Mucosa of descending colon (tissue), 3 donors: ENCODE results near the gene NCMAP. TPM values are rescaled to one million over a fixed set of nuclear protein-coding genes. Genes with fewer than 3 reads are reported as not detected.

Experiments used
- ATAC-seq: fragments of 200-7000 bp; cut with Tn5 transposase; one replicate; pipeline ENCODE4 v1.9.1; 2020; ENCODE audit warnings: mild to moderate bottlenecking, moderate library complexity
- DNase-seq, 3 donors: peaks; one replicate each; pipeline ENCODE4 v3.0.0-alpha.2; 2020
- H3K36me3 ChIP-seq: fragments of 200-600 bp; one replicate; pipeline ENCODE4 v1.8.0; 2021; ENCODE audit warnings: low read depth, mild to moderate bottlenecking
- H3K4me1 ChIP-seq: fragments of 200-600 bp; one replicate; pipeline ENCODE4 v1.8.0; 2021; ENCODE audit warnings: low read depth, mild to moderate bottlenecking
- H3K4me3 ChIP-seq: fragments of 200-600 bp; one replicate; pipeline ENCODE4 v1.8.0; 2021; ENCODE audit warnings: mild to moderate bottlenecking
- H3K9me3 ChIP-seq: fragments of 200-600 bp; one replicate; pipeline ENCODE4 v1.8.0; 2021; ENCODE audit warnings: mild to moderate bottlenecking
- intact Hi-C, 2 donors: fragments of 100-400 bp; cut with DNase I in 1 of 2; cut with micrococcal nuclease in 1 of 2; formaldehyde crosslinking; loops; one replicate each; pipeline versions ENCODE4 v1.11.0 to v1.11.1; 2022; cut with DNase I, micrococcal nuclease
- total RNA-seq, 3 donors: library from RNA; stranded (reverse); fragmentation: NEBNext Ultra II Directional in 2 of 3; extraction: Animal tissue kit (Norgen Biotek cat#: 25700) in 2 of 3; gene quantifications; one replicate each; pipeline versions ENCODE4 v1.2.1 to v1.2.4, GENCODE V29; 2021 to 2023
- TF ChIP-seq, protein P1 (sequence below): fragments of 200-600 bp; IDR thresholded peaks from one replicate; pipeline ENCODE4 v1.8.0; 2022; ENCODE audit warnings: antibody characterized with exemption, mild to moderate bottlenecking
- donor health status: DM: no; HTN: no; CAD: no; lungs with moderate emphysema.
- donor health status: DM: no; HTN: no; CAD: no.
- donor health status: DM: no; HTN: yes; CAD: no.

NCMAP gene
- total RNA-seq, 3 donors from 2014 or later: 0.60 to 1.9 (median 1.9) TPM

DNA sequence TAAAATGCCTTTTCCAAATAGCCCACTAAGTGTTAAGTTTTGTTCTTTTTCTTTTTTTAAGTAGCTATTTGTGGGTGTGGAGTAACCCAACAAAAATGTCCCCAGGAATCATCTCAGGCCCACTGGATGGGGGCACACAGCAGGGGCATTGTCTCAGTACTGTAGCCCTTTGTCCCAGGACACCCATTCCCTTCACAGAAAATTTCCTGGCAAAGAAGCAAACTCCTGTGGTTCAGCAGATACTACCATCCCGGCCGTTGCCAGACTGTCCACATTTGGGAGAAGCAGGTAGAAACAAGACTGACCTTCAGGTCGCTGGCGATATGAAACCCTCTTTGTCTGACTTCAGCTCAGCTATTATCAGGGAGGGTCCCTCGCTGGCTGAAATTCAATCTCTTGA is 63.5 kb downstream of the NCMAP start:
- no peak for ATAC-seq
- intact Hi-C loops: no loop called here
- Histone ChIP-seq H3K9me3 (no peaks in the 10 kb centered on the region), H3K4me3 (no peak overlapping the region), H3K36me3 (no peaks in the 10 kb centered on the region), H3K4me1 (no peaks in the 10 kb centered on the region)
- no peak for DNase-seq
- TF ChIP-seq, protein P1, sequence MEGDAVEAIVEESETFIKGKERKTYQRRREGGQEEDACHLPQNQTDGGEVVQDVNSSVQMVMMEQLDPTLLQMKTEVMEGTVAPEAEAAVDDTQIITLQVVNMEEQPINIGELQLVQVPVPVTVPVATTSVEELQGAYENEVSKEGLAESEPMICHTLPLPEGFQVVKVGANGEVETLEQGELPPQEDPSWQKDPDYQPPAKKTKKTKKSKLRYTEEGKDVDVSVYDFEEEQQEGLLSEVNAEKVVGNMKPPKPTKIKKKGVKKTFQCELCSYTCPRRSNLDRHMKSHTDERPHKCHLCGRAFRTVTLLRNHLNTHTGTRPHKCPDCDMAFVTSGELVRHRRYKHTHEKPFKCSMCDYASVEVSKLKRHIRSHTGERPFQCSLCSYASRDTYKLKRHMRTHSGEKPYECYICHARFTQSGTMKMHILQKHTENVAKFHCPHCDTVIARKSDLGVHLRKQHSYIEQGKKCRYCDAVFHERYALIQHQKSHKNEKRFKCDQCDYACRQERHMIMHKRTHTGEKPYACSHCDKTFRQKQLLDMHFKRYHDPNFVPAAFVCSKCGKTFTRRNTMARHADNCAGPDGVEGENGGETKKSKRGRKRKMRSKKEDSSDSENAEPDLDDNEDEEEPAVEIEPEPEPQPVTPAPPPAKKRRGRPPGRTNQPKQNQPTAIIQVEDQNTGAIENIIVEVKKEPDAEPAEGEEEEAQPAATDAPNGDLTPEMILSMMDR: no peak

DNA sequence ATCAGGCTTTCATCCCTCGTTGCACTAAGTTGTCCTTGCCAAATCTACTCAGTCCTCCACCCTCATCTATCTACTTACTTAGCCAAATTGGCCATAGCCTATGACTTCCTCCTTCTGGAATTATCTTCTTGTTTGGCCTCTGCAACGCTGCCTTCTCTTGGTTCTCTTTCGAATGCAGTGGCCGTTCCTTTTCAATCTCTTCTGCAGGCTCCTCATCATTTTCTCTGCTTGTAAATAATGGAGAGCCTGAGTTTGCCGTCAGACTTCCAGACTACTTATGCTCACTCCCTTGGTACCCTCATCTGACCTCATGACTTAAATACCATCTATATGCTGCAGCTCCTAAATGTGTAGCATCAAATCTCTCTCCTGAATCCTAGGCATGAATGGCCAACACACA is 64.8 kb downstream of the NCMAP start:
- TF ChIP-seq, protein P1: no peak
- H3K4me1 ChIP-seq: no peaks in the 10 kb centered on the region
- DNase-seq: no peak
- intact Hi-C loops: no loop called here
- ATAC-seq: no peak
- no peaks in the 10 kb centered on the region for H3K9me3 ChIP-seq
- no peak overlapping the region for H3K4me3 ChIP-seq
- H3K36me3 ChIP-seq: no peaks in the 10 kb centered on the region

DNA sequence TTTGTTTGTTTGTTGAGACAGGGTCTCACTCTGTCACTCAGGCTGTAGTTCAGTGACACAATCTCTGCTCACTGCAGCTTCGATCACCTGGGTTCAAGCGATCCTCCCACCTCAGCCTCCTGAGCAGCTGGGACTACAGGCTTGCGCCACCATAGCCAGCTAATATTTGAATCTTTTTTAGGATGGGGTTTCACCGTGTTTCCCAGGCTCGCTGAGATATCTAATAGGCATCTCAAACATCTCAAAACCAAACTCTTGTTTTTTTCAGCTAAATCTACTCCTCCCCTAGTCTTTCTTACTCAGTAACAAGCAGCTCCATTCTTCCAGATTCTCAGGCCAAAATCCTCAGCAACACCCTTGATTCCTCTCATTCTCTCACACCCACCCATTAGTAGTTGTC is 65.2 kb downstream of the NCMAP start:
- Histone ChIP-seq H3K9me3 (no peaks in the 10 kb centered on the region), H3K36me3 (no peaks in the 10 kb centered on the region), H3K4me1 (no peaks in the 10 kb centered on the region), H3K4me3 (no peak overlapping the region)
- intact Hi-C loops: no loop called here
- DNase-seq: no peak
- TF ChIP-seq, protein P1: no peak
- ATAC-seq: no peak

DNA sequence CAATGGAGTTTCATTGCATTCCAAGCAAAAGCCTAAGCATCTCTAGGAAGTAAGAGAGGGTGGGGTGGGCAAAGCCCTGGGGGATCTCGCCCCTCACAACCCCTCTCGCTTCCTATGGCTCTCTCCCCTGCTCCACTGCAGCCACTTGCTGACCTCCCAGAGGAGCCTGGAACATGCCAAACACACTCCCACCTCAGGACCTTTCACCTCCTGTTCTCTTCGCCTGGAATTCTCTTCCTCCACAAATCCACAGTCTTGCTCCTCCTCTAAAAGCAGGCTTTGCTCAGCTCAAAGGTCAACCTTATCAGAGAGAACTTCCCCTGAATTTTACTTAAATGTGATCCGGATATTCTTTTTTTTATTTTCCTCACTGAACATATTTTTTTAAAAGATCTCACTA is 66.3 kb downstream of the NCMAP start:
- peak; percentile 47 for ATAC-seq
- H3K36me3 ChIP-seq: no peaks in the 10 kb centered on the region
- H3K4me3 ChIP-seq: no peak overlapping the region
- no peak for DNase-seq
- TF ChIP-seq, protein P1: no peak
- no peaks in the 10 kb centered on the region for H3K4me1 ChIP-seq
- intact Hi-C loops: no loop called here
- H3K9me3 ChIP-seq: no peaks in the 10 kb centered on the region

DNA sequence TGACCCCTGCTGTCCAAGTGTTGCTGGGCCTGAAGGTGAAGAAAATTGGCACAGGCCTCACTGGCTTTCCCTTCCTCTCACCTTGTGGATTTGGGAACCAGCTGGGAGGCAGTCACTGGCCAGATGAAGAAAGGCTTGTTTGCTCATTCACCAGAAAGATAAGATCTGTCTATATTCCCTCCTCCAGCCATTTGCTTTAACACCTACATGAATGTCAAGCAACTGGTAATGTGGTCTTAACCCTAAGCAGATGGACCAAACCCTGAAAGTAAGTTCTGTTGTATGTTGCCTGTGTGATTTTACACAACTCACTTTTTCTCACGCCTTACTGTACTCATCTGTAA is 76.9 kb downstream of the NCMAP start:
- Histone ChIP-seq H3K4me1 (no peaks in the 10 kb centered on the region), H3K9me3 (no peaks in the 10 kb centered on the region), H3K36me3 (no peaks in the 10 kb centered on the region), H3K4me3 (no peak overlapping the region)
- ATAC-seq (no peak), DNase-seq (no peak)
- intact Hi-C loops: no loop called here
- TF ChIP-seq, protein P1: no peak

DNA sequence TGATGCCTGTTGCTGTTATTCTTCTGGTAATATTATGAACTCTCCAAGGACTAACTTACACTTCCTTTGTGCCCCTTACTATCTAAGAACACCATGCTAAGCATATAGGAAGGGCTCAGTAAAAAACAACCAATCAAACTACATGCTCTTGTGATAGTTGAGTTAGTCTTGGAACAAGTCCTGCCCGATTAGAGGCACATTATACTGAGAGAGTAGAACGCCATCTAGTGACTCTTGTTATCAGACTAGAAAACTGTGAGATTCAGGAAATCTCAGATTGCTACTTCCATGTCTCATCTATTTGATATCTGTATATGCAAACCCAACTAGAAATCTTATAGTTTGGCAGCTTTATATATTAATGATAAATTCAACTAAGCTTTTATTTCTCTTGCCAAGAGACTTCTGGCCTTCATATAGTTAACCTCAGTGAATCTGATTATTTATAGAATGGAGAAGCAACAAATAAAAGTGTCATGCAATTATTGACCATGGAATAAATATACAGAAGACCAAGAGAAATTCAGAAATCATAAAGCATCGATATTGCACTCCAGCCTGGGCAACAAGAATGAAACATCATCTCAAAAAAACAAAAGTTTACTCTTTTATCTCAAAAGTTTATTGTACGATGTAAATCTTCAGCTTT is 79.4 kb downstream of the NCMAP start:
- Histone ChIP-seq H3K9me3 (no peaks in the 10 kb centered on the region), H3K4me3 (no peak overlapping the region), H3K36me3 (no peaks in the 10 kb centered on the region), H3K4me1 (no peaks in the 10 kb centered on the region)
- TF ChIP-seq, protein P1: no peak
- ATAC-seq (peak; percentile 86), DNase-seq (peak in 1 of 3 donors; percentile 23)
- intact Hi-C loops: no loop called here
